Tibial artery (tissue), 4 donors: ENCODE results near the gene CCDC91.

ENCODE experiments used
- DNase-seq, 2 donors: peaks; one replicate each; pipeline ENCODE4 v3.0.0-alpha.2; 2019
- H3K27ac ChIP-seq, 2 donors: fragments of 200-600 bp; sonication (generic) in 1 of 2; 1 replicate in 1 of 2; 2 replicates in 1 of 2; pipeline ENCODE4 v1.5.1; 2018 to 2019; ENCODE audit warnings: mild to moderate bottlenecking in 1 of 2
- H3K27me3 ChIP-seq, 2 donors: fragments of 200-600 bp; sonication (generic) in 1 of 2; one replicate each; pipeline versions ENCODE4 v1.5.1 to v1.6.0; 2016 to 2019
- H3K36me3 ChIP-seq, 3 donors: fragments of 200-600 bp; sonication (generic) in 2 of 3; one replicate each; pipeline ENCODE4 v1.5.1; 2016 to 2019; ENCODE audit warnings: mild to moderate bottlenecking in 2 of 3
- H3K4me1 ChIP-seq, 4 donors: fragments of 200-600 bp; sonication (generic) in 2 of 4; 1 replicate in 3 of 4; 2 replicates in 1 of 4; pipeline ENCODE4 v1.5.1; 2016 to 2019
- H3K4me3 ChIP-seq, 2 donors: fragments of 200-600 bp; sonication (generic) in 1 of 2; 1 replicate in 1 of 2; 2 replicates in 1 of 2; pipeline ENCODE4 v1.5.1; 2018 to 2019; ENCODE audit warnings: mild to moderate bottlenecking in 2 of 2
- H3K9me3 ChIP-seq, 3 donors: fragments of 200-600 bp; sonication (generic) in 1 of 3; one replicate each; pipeline ENCODE4 v1.5.1; 2016 to 2019
- CTCF ChIP-seq, 2 experiments: fragments of 200-600 bp in 1 of 2; fragments of 450-650 bp in 1 of 2; IDR thresholded peaks; one replicate each; pipeline ENCODE4 v1.5.1; 2017 to 2019; ENCODE audit warnings: antibody characterized with exemption in 2 of 2, mild to moderate bottlenecking in 1 of 2, moderate library complexity in 1 of 2
- intact Hi-C: fragments of 100-400 bp; cut with DNase I; formaldehyde crosslinking; loops from one replicate; pipeline ENCODE4 v1.15.0; 2023; ENCODE audit warnings: low total_unique reads

Gene CCDC91

GRCh38 chr12:28513983-28514382, 323.7 kb downstream of the CCDC91 start:
- no peak for TF ChIP-seq CTCF (IDR thresholded peaks at IDR 0.05)
- H3K9me3 ChIP-seq: no peaks in the 10 kb centered on the region
- no peak overlapping the region for H3K27ac ChIP-seq
- no peaks in the 10 kb centered on the region for H3K27me3 ChIP-seq
- no peak overlapping the region for H3K4me3 ChIP-seq
- no peaks in the 10 kb centered on the region for H3K36me3 ChIP-seq
- H3K4me1 ChIP-seq: no peaks in the 10 kb centered on the region
- intact Hi-C loops: no loop called here
- DNase-seq: no peak

GRCh38 chr12:28517101-28517500, 326.8 kb downstream of the CCDC91 start:
- no peak for TF ChIP-seq CTCF (IDR thresholded peaks at IDR 0.05)
- Histone ChIP-seq H3K4me1 (no peaks in the 10 kb centered on the region), H3K27ac (no peak overlapping the region), H3K4me3 (no peak overlapping the region), H3K9me3 (no peaks in the 10 kb centered on the region), H3K36me3 (no peaks in the 10 kb centered on the region), H3K27me3 (no peaks in the 10 kb centered on the region)
- no peak for DNase-seq
- intact Hi-C loops: no loop called here

- intact Hi-C loops: no loop called here
- DNase-seq: no peak
- Histone ChIP-seq H3K27me3 (no peaks in the 10 kb centered on the region), H3K36me3 (no peaks in the 10 kb centered on the region), H3K9me3 (peaks cover 0 to 15% (median 0%) of the 10 kb centered on the region in 3 donors), H3K4me3 (no peak overlapping the region), H3K27ac (no peak overlapping the region), H3K4me1 (no peaks in the 10 kb centered on the region)
- TF ChIP-seq CTCF (IDR thresholded peaks at IDR 0.05): no peak
These were observed 337.5 kb downstream of the CCDC91 start for GRCh38 chr12:28527631-28528249.

GRCh38 chr12:28535216-28535615, 345.0 kb downstream of the CCDC91 start:
- TF ChIP-seq CTCF (IDR thresholded peaks at IDR 0.05): no peak
- Histone ChIP-seq H3K27me3 (no peaks in the 10 kb centered on the region), H3K36me3 (no peaks in the 10 kb centered on the region), H3K4me3 (no peak overlapping the region), H3K27ac (no peak overlapping the region), H3K9me3 (no peaks in the 10 kb centered on the region), H3K4me1 (peaks cover 0 to 11% (median 3%) of the 10 kb centered on the region in 4 donors)
- no peak for DNase-seq
- intact Hi-C loops: no loop called here

GRCh38 chr12:28536088-28536487, 345.8 kb downstream of the CCDC91 start:
- Histone ChIP-seq H3K4me1 (peaks cover 0 to 11% (median 3%) of the 10 kb centered on the region in 4 donors), H3K9me3 (no peaks in the 10 kb centered on the region), H3K36me3 (no peaks in the 10 kb centered on the region), H3K4me3 (no peak overlapping the region), H3K27ac (no peak overlapping the region), H3K27me3 (no peaks in the 10 kb centered on the region)
- intact Hi-C loops: no loop called here
- no peak for DNase-seq
- no peak for TF ChIP-seq CTCF (IDR thresholded peaks at IDR 0.05)

- no peak for DNase-seq
- peaks cover 0 to 11% (median 3%) of the 10 kb centered on the region in 4 donors for H3K4me1 ChIP-seq
- no peaks in the 10 kb centered on the region for H3K27me3 ChIP-seq
- H3K4me3 ChIP-seq: no peak overlapping the region
- H3K36me3 ChIP-seq: no peaks in the 10 kb centered on the region
- no peak overlapping the region for H3K27ac ChIP-seq
- no peak for TF ChIP-seq CTCF (IDR thresholded peaks at IDR 0.05)
- H3K9me3 ChIP-seq: no peaks in the 10 kb centered on the region
- intact Hi-C loops: no loop called here
These were observed 347.2 kb downstream of the CCDC91 start for GRCh38 chr12:28537474-28537873.
